Activated effector memory CD4-positive, alpha-beta T cell treated with anti-CD3 and anti-CD28 coated beads, Interleukin-2, amount 50 U/mL, for 16 hours (primary cell): ENCODE measurements around the gene CYP27B1.

ENCODE experiments used
- DNase-seq: peaks from one replicate; pipeline ENCODE4 v3.0.0-alpha.2; 2020

CYP27B1 gene

DNA sequence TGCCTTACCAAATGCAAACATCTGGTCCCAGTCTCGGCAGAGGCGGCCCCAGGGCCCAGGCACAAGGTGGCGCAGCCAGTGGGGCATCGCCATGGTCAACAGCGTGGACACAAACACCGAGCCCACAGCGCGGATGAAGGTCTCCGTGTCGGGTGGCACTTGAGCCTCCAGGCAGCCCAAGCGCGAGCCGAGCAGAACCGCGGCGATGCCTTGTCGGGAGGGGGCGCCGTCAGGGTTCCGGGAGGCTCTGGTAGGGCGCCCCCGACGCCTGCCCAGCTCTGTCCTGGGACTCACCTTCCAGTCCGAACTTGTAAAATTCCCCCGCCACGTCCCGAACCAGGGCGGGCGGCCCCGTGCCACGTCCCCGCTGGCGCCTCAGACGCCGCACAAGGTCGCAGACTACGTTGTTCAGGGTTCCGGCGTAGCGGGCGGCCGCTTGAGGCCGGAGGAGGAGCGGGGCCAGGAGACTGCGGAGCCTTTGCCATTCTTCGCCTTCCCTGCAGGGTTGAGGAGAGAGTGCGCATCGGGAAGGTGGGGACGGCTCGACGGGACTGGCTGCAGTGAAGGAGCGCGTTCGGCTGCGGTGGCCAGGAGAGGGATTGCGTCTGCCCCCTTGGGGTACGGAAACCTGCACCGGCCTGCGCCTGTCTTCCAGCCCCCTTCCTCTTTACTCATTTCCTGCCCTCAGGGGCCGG, 1.7 kb downstream of the CYP27B1 start:
- DNase-seq = peak; percentile 85

DNA sequence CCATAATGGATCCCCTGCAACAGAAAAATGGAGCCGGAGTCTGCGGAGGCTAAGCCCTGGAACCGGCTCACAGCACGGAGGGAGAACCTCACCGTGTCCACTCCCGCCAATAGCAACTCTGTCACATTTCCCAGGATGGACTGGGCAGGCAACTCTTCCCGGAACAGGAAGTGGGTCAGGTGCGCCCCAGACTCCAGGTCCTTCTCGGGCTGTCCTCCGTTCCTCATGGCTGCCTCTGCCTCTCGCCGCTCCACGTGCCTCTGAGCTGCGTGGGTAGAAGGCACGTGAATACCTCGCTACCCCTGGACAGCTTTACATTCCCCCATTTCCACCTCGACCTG, 2.2 kb downstream of the CYP27B1 start:
- no peak for DNase-seq

DNA sequence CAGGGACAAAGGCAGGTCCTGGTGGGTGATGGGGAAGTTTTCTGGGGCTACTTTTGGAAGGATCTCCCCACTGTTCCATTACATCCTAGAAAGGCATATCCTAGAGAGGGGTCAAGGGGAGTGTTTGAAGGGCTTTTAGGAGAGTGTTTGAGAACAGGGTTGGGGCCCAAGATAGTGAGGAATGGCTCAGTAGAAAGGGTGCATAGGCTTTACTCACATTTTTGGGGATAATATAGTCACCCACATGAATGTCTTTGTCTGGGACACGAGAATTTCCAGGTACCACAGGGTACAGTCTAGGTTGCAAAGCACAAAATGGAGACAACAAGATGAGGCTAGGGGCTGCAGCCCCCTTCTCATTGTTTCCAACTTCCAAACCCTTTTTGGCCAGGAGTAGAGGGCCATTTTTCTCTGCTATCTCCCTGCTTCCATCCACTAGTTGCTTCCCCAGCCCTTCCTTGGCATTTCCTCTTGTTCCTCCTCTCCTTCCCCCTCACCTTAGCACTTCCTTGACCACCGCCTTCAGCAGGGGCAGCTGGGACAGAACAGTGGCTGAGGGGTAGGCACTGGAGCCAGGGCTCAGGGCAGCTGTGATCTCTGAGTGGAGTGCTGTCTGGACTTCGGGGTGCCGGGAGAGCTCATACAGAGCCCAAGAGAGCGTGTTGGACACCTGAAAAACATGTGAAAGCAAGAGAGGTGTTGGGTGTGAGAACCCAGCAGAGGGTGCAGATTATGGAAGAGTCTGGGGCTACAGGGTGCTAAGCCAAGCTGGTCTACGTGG, 2.8 kb downstream of the CYP27B1 start:
- no peak for DNase-seq

DNA sequence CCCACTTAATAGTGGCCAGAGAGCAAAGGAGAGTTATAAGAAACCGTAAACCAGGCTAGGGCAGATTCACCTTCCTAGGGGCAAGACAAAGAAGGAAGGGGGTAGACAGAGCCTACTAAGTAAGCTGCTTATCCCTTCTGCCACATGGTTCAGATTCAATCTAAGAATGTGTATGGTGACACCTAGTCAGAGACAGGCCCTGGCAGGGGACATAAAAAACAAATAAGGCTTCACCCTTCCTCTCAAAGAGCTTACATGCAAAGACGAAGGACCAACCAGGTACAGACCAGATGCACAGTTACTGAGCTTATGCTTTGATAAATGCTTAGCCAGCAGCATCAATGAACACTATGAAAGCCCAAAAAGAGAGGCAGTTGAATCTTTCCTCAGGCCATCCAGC, 4.4 kb downstream of the CYP27B1 start:
- DNase-seq = no peak

DNA sequence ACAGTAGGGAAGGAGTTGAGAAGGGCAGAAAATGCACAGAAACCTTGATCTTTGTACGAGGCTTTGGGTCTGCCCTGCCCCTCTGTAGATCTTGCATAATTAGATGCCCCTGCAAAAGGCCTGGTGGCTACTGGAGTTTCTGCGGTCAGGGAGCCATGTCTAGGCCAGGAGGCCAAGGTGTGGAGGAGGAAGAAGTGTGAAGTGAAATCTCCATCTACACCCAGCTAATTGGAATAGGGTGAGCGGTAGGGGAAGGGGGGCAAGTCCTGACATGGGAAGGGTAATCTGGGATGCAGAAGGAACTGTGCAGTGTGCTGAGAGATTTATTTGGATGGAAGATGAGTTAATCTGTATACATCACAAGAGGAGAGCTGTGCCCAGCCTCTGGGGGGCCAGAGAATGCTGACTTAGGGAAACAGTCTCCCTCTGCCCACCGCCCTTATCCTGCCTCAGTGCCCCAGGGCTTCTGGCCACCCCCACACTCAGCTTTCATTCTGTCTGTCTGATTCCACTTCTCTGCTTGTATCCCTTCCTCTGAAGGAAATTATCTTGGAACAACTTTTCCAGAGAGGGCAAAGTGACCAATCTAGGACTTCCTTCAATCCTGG, 5.4 kb downstream of the CYP27B1 start:
- no peak for DNase-seq

DNA sequence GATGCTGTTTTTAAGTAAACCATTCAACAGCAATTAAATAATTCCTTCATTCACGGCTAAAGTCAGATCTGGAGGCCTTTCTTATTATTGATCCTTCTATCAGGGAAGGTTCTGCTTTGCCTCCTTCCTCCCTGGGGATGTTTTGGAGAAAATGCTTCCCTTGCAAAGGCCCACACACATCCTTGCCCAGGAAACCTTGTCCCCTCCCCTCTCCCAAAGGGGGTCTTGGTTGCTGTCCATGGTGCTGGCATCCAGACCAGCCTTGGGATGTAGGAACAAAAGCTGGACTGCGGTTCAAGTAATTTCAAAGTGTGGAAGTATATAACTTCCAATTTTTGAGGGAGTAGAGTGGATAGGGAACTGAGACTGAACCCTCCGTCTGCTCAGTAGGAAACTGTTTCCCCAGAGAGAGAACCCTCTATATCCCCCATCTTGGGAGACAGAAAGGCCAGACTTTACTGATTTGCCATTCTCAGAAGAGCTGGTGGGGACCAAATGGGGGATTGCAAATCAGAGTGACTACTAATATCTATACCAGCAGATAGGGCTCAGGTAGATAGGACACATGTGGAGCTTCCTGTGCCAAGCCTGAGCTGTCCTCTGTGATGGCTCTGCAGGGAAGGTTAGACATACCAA, 6.4 kb downstream of the CYP27B1 start:
- DNase-seq = no peak

DNA sequence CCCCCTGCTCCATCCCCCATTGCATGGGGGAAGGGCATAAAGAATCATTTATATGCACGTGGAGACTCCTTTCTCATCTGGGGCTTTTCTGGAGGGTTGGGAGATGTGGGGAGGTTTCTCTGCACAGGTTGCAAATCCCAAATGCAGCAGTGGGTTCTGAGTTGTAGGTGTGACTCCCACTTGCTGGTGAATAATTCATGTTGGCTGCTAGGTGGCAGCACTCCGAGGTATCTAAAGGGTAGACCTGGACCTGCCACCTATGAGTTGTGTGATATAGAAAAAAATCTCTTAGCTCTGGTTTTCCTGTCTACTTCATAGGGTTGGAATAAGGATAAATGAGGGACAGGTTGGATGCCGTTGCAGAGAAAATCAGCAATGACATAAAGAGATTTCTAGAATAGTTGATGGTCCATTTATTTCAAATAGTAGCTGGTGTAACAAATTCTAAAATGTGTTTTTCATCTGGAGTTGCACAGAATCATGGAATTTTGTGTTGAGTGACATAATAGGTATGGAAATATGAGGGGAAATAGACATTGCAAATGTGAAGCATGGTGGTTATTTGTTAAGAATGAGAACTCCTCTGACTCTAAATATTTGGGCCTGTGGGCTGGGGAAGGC, 7.4 kb downstream of the CYP27B1 start:
- DNase-seq = peak; percentile 78

DNA sequence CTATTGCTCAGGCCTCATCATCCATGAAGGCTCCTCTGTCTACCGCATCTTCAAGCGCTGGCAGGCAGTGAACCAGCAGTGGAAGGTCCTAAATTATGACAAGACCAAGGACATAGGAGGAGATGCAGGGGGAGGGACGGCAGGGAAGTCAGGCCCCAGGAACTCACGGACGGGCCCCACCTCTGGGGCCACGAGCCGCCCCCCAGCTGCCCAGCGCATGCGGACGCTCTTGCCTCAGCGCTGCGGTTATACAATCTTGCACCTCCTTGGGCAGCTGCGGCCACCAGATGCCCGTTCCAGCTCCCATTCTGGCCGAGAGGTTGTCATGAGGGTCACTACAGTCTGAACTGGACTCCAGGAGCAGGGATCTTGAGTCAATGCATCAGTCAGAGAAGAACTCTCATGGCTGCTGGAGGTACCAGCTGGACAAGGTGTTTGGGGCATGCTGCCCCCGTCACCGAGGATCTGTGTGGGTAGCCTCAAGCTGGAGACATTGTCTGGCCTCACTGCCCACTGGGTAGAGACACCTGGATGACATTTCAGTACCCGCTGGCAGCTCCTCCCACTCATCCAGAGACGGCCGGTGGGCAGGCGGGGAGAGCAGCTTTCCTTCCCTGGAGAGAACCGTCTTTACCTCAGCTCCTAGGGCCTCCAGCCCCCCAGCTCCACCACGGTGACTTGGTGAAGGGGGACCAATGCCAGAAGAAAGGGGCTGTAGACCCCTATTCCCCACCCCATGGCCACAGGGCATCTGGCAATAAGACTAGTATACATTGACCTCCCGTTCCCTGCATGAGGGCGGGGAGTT, 8.1 kb downstream of the CYP27B1 start:
- DNase-seq = no peak

DNA sequence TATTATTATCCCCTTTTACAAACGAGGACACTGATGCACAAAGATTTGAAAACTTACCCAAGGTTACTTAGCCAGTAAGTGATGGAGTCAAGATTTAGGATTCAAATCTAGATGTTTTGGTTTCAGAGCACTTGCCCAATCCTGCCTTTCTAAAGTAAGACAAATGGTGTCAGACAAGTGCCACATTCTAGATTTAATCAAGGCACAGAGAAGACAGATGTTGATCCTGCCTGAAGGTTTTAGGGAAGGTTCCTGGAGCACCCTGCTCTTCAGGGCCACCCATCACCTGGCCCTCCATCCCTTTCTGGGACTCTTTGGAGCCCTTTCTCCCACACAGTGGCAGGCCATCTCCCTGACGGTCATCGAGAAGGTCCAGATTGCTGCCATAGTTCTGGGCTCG, 9.1 kb downstream of the CYP27B1 start:
- no peak for DNase-seq

DNA sequence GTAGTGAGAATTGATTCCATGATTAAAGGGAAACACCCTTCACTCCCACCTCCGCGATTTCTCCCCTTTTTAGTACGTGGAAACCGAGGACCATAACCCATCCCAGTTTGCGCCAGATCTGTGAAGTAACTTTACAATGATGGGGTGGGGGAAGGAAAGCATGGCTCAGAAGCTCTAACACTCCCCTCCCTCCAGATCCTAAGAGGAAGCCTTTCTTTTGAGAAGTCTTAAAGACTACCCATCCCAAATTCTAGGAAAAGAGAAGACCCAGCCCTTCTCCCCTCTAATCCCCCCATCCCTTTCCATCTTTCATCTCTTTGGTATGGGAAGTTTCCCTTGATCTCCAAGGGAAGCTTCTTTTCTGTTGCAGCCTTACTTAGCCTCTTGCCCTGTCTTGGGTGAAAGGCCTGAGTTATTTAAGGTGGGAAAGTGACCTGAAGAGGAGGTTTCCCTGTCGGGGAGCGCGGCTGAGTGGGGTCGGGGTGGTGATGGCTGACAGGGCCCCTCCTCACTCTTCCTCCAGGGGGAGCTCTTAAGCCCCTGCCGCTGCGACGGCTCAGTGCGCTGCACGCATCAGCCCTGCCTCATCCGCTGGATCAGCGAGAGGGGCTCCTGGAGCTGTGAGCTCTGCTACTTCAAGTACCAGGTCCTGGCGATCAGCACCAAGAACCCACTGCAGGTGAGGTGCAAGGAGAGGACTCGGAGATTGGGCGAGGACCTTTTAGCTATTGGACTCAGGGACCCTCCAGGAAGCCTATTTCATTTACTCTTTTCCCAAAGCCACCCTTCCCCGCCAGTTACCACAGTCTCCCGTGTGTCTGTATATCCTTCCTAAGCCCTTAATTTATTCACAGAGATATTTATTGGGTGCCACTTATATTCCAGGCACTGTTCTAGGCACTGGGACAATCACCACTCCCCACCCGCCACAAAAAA, 10.2 kb downstream of the CYP27B1 start:
- peak; percentile 90 for DNase-seq

DNA sequence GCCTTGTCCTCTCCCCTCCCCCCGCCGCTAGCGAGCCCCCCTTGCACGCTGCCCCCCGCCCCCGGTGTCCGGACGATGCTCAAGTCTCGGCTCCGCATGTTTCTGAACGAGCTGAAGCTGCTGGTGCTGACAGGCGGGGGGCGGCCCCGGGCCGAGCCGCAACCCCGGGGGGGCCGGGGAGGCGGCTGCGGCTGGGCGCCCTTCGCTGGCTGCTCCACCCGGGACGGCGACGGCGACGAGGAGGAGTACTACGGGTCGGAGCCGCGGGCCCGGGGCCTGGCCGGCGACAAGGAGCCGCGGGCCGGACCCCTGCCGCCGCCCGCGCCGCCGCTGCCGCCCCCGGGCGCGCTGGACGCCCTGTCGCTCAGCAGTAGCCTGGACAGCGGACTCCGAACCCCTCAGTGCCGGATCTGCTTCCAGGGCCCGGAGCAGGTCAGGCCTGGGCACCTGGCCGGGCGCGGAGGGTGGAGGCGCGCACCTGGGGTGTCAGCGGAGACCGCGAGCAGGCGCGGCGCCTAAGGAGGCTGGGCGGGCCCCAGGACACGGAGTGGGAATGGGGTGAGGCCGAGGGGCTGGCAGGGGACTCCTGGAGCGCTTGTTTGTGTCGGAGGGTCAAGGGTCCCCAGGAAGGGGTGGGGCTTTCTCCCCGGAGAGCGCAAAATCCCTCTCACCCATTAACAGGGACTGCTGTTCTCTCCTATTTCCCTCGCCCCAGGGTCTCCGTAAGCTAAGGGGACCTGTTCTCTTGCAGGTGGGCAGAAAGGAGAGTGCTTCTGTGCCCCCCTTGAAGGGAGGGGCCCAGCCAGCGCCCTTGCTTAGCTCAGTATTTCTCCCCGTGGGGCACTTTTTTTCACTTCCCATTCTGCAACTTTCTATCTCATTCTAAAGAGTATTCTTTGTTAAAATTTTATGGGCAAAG, 11.2 kb downstream of the CYP27B1 start:
- peak; percentile 79 for DNase-seq

DNA sequence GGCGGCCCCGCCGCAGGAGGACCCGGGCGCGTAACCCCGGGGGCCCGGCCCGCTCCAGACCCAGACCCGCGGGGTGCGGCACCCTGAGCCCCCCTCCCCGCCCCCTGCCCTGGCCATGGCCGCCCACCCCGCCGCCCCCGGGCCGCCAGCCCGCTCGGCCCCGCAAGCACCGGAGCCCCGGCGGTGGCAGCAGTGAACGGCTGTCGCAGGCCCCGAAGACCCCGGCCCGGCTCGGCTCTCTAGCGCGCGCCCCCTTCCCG, 11.8 kb downstream of the CYP27B1 start:
- DNase-seq = no peak

DNA sequence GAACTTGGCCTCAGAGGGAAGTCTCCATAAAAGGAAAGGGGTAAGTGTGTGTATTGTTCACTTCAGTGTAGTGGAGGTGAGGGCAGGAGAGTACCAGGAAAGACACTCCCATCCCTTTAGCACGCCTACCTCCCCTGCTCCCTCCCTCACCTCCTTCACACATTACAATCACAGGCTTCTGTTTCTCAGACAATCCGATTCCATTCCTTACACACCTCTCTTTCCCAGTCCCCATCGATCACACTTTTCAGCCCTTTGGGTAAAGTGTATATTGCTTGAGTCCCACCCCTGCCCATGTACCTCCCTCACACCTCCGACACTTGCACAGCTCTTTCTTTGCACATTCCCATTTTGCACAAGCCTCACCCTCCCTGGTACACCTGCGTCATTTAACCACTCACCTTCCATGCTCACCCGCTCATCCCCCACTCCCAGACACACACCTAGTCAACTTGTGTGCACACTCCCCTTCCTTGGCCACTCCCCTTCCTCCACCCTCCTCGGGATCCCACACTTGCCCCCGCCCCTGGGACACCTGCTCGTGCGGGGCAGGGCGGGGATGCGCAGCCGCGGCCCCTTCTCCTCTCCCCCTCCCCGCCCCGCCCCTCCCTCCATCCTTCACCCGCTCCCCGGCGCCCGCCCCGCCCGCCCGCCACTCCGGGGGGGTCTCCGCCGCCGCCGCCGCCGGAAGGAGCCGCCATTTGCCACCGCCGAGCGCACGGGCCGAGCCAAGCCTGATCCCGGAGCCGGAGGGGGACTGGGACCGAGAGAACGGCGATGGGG, 12.3 kb downstream of the CYP27B1 start, which contains the start of gene MARCHF9:
Gene MARCHF9 (plus strand): TSS at position 693 of the 783 bp plus-strand sequence. CDS start 426 bp downstream, outside the sequence.
- DNase-seq = peak; percentile 94

DNA sequence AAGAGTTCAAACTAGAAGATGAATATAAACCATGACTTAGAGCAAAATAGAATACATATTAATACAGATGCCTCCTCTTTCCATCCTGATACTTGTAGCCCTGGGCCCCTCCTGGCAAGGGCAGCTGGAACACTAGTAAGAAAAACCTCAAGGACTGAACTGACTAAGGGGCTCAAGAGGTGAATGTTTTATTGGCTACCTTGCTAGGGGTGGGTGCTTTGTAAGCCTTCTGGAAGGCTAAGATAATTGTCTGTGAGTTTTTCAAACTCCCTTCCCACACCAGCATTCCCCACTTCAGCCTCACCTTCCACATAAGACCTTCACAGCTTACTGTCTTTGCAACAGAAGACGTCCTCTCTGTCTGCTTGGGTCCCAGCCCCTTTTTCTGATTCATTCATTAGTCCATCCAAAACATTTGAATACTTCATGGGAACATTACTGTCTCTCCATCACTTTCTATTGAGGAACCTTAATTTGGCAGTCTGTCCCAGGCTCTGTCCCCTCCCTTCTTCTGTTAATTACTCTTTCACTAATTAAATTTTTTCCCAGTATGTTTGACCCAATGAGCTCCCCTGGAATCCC, 13.0 kb downstream of the CYP27B1 start:
- no peak for DNase-seq

DNA sequence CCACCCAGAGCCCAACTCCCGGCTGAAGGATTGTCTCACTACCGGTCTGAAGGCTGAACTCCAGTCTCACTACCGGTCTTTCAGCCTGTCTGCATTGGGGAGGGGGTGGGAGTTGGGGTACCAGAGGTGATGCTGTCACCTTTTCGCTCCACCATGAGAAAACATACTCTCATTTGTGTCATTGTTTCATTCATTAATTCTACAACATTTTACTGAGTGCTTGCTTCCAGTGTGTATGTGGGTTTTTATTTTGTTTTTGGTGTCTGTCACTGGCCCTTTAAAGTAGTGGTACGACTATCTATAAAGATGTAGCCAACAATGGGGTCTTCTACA, 14.2 kb downstream of the CYP27B1 start:
- no peak for DNase-seq

DNA sequence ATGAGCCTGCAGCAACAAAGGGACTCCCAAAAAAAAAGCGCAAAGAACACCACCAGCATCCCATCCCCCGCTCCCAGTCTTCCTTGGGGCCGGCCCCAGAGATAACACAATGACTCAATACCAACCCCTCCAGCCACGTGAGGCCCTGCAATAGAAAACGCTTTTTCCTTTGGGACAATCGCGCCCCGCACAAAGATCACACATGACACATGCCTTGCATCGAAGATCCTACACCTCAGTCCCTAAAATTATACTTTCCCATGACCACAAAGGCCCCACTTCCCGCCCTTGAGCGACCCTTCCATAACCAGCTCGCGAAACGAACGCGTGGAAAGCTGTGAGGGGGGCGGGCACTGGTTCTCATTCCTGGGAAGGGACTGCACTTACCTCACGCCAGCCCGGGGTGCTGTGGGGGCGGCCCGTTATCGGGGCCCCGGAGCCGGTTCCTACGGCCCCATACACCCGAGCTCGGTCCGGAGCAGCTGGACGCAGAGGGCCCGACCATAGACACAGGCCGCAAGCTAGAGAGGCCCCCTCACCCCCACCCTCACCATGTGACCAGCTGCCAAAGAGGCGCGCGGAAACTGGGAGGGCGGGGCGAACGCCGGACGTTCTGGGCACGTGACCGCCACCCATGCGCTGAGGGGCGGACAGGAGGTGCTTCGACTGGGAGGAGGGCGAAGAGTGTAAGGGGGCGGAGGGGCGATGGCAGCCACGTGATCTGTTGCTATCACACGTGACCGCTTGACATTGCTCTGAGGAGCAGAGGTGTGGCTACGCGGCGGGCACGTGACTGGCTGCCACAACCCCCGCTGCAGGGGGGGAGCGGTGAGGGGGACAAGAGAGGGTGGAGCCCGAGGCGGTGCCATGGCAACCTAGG, 14.8 kb downstream of the CYP27B1 start, which contains the start of gene CDK4:
Gene CDK4 (minus strand): TSS at position 523 of the 880 bp plus-strand sequence. CDS start 593 bp downstream, outside the sequence.
- peak; percentile 99 for DNase-seq

DNA sequence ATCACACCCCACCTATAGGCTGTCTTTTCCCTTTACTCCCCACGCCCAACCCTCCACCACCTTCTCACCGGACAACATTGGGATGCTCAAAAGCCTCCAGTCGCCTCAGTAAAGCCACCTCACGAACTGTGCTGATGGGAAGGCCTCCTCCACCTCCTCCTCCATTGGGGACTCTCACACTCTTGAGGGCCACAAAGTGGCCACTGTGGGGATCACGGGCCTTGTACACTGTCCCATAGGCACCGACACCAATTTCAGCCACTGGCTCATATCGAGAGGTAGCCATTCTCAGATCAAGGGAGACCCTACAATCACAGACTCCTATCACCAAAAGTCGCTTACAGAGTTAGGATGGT, 15.5 kb downstream of the CYP27B1 start:
- DNase-seq = no peak
